HG03103 (cell line): ENCODE measurements around the gene CCDC188.

Experiments used
- ATAC-seq: cut with Tn5 transposase; IDR thresholded peaks from one replicate; pipeline ENCODE4 v1.9.1; 2021; ENCODE audit warnings: low read depth; ENCODE audit not compliant: unreplicated experiment

Gene CCDC188

GRCh38 chr22:20124083-20124787 lies 26.6 kb downstream of the CCDC188 start:
- no peak for ATAC-seq

DNA sequence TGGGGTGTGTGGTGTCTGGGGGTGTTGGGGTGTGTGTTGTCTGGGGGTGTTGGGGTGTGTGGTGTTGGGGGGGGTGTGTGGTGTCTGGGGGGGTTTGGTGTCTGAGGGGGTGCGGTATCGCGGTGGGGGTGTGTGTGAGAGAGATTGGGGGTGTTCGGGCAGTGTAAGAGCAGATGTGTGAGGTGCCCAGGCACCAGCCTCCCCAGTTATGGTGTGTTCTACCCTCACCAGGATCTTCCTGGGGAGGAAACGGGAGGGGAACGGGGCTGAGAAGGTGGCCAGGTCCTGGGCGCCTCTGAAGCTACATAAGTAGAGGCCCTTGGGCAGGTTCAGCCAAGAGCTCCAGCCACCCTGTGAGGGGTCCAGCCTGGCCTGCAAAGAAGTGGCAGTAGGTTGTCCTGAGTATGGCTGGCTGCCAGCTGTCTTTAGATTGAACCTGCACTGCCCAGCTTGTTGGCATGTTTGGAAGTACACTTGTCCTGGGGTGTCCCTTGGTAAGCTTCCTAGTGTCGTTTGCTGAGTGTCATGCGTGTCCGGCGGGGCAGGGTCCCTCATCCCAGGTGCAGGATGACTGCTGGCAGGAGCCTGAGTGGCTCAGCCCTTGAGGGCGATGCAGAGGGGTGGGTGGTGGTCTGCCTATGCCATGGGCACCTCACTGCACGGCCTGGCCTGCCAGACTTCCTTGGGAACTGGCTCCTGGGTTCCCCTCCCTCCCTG lies 27.3 kb downstream of the CCDC188 start:
- no peak for ATAC-seq

DNA sequence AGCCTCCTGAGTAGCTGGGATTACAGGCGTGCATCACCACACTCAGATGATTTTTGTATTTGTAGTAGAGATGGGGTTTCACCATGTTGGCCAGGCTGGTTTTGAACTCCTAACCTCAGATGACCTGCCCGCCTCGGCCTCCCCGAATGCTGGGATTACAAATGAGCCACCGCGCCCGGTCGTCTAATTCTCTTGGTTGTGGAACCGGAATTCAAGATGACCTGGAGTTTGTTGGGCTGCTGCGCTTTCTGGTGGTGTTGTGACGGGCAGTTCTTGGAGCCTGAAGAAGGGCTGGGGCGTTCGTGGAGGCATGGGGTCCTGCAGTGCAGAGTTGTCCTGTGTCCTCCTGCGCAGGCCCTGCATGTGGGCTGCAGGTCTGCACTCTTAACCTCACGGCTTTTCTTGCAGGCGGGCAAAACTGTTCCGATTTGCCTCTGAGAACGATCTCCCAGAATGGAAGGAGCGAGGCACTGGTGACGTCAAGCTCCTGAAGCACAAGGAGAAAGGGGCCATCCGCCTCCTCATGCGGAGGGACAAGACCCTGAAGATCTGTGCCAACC lies 28.9 kb downstream of the CCDC188 start:
- ATAC-seq, result no peak

DNA sequence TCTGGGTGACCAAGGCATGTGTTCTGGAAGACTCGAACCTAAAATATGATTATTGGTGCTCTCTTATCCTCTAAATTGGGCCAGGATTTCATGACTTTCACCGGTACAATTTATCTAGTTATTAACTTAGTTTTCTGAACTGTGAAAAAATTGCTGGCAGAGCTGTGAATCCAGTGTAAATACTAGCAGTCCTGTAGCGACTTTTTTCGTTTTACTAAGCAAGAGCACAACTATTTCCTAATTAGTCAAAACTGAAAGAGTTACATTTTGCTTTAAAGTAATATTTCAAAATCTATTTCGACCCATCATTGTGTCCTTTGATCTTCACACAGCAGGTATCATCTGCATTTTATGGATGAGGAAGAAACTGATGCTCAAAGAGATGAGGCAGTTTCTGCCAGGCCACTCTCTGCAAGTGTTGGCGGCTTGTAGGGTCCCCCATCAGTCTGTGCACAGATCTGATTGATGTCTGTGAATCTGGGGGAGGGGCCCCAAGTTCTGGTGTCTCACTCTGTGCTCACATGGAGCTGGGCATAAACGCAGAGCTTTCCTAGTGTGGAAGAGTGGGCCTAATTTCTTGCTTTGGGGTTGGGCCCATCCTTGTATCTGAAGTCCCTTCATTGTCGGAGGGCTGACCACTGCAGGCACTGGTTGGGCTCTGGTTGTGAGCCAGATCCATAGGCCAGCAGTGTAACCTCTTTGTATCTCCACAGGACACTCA lies 32.4 kb downstream of the CCDC188 start:
- ATAC-seq, result no peak

DNA sequence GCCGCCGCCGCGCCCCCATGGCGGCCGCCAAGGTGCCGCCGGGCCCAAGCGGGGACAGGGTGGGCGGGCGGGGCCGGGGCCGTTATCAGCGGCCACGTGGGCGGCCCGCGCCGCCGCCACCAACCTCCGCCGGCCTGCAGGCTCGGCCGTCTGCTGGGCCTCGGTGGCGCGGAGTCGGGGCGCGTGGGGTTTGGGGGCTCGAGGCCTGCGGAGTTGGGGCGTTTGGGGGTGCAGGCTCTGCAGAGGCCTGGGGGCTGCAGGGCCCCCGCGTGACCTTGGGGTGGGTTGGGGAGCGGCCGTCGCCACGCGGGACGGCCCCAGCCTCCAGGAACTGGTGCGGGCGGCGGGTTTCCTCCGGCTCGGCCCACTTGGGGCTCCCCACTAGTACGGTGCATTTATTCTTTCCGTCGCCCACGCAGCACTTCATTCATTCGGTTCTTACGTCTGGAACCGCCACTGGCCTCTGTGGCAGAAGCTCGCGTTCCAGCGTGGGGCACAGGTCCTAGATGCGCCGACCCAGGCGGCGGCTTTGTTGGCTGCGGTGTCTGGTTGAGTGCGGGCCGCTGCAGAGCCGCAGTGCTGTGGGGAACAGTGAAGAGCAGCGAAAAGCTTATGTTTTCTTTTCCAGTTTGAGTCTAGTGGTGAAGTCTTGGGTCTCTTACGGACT lies 33.1 kb downstream of the CCDC188 start:
- ATAC-seq, result peak; percentile 5

DNA sequence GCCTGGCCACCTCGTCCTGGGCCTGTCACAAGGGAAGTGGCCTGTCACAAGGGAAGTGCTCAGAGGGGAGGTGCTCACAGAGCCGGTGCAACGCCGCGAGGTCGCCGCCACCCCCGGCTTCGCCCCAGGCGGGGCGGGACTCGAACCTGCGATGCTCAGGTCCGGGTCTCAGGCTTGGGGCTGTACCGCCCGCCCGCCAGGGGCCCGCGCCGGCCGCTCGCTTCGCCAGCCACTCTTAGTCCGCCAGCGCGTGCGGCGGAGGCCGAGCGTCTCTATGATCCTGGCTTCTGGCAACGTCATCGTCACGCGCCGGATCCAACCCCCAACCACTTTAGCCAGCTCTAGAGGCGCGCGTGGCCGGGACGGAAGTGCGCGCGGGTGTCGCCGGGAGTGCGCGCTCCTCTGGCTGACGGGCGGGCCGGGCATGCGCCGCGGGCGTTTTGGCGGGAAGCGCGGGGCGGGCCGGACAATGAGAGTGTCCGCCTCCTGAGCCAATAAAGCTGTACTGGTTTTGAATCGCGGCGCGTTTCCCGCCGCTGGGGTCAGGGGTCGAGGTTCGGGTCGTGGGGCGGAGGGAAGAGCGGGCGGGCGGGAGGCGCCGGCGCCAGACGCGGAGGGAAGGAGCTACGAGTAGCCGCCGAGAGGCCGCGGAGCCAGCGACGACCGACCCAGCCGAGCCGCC lies 33.8 kb downstream of the CCDC188 start, which contains the start of gene TRMT2A:
TSS of gene TRMT2A (minus strand) at position 276 of the 682 bp plus-strand sequence. CDS start 320 bp downstream, outside the sequence.
- ATAC-seq, result peak; percentile 70

- no peak for ATAC-seq
Observed at GRCh38 chr22:20116376-20116950, 34.4 kb downstream of the CCDC188 start.

DNA sequence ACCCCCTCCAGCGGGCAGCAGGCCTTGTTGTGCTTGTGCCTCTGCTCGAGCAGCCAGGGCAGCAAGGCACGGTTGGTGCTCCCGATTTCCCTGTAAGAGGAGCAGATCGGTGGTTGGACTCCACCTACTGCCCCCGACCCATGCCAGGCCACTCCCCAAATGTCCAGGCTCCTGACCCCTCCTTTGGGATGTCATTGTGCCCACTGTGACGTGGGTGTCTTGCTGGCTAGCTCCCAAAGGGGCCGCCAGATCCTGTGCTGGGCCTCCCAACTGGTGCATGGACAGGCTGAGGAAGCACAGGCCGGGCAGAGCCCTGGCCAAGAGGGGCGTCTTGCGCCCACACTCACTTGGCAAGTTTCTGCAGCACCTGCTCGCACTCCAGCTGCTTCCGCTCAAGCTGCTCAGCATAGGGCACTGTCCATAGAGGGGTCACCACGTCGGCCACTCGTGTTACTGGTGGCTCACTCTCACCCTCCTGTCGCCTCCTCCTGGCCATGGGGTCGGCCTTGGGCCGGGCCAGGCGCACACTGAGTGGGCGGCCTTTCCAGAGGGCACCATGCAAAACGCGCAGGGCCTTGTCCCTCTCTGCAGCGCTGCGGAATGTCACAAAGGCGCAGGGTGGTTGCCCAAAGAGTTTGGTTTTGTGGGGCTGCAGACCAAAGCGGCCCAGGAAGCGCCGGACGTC lies 35.0 kb downstream of the CCDC188 start, which contains the start of gene RANBP1:
TSS of gene RANBP1 (plus strand) at position 414 of the 685 bp plus-strand sequence. CDS start at position 495, 81 bp downstream.
- no peak for ATAC-seq

DNA sequence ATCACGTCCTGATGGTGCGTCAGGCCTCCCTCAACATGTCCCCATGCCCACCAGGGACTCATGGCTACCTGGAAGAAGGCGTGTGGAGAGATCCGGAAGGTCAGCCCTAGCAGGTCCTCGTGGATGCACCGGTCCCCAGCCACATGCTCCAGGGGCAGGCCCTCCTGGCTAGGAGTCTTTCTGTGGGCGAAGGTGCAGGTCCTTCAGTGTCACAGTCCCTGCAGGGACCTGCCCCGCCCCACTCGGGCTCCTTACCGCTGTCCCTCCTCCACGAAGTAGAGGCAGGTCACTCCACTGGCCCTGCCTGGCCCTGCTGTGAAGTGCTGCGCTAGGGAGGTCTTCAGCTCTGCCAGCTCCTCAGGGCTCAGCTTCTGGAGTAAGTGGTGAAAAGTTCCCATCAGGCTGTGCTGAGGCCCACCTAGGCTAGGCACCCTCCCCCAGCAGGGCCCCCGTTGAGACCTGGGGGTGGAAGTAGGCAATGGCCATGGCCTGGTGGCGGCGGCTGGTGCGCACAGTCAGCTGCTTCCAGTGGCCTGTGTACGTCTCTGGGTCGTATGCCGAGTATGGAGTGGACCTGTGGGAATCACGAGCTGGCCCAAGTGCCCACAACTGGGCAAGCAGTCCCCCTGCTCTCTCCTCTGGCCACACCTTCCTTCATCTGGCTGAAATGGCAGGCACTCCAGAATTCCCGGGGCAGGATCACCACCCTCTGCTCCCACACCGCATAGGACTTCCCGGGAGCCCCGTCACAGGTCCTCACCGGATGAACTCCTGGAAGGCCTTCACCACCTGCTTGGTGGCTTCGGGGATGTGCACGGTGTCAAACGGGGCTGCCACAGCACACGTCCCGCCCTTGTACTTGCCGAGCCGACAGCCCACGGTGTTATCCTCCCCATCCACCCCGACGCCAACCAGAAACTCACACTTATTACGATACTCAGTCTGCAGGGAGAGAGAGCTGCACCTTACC lies 36.1 kb downstream of the CCDC188 start:
- ATAC-seq, result no peak

DNA sequence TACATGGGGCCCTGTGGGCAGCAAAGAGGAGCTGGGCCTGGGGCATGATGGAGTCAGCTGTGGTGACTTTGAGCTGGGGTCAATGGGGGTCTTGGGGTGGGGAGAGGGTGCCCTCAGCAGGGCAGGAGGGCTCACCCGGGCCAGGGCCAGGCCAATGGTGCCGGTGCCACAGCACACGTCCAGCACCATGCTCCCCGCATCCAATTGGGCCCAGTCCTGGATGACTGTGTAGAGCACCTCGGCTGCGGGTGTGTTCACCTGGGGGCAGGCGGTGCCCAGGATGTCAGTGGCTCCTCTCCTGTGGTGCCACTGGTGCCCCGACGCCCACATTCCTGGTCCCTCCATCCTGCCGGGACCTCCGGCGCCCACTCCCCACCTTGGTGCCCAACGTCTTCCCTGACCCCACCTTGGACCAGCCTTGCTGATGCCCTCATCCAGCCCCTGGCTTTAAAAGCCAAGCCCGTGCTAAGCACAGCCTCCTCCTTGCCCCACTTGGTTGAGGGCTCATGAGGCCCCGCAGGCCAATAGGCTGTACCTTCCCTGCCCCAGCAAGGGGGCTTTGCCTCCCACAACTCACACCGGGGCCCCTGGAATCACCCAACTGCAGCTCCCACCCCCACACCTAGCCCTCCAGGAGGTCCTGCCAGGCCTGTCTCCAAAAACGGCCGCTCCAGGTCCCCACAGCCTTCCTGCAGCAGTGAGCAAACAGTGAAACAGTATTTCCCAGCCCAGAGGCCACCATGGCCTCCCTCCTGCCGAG lies 37.1 kb downstream of the CCDC188 start:
- ATAC-seq, result no peak

DNA sequence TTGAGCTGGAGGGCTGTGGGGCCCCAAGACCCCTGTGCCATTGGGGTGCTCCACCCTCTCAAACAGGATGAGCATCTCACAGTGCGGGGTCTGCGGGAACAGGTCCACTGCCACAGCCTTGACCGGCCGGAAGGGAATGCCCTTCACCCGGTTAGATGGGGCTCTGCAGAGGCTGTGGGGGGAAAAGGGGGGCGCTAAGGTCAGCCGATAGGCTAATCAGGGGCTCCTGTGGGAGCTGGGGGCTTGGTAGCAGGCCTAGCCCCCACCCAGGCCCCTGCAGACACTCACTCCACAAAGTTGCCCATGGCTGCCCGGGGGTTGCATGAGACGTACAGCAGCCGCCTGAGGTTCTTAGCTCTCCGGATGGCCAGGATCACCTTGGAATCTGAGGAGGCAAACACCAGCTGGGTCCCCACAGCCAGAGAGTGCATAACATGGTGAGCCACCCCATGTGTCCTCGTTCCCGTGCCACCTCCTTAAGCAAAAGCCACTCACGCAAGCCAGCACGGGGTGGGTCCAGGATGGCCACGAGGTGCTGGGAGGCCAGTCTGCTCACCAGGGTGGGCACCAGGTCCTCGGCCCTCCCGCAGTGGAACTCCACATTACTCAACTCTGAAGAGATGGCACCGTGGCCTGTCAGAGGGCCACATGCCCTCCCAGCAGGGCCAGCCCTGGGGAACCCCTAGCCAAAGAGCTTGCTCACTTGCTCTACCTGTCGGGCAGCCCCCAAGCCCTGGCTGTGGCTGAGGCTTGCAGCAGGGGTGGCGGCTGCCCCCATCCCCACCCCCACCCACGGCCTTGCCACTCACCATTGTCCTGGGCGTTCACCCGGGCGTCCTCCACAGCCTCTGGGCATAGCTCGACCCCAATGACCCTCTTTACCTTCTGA lies 38.0 kb downstream of the CCDC188 start:
- ATAC-seq, result no peak

GRCh38 chr22:20111689-20112622 lies 38.9 kb downstream of the CCDC188 start:
- ATAC-seq, result no peak

DNA sequence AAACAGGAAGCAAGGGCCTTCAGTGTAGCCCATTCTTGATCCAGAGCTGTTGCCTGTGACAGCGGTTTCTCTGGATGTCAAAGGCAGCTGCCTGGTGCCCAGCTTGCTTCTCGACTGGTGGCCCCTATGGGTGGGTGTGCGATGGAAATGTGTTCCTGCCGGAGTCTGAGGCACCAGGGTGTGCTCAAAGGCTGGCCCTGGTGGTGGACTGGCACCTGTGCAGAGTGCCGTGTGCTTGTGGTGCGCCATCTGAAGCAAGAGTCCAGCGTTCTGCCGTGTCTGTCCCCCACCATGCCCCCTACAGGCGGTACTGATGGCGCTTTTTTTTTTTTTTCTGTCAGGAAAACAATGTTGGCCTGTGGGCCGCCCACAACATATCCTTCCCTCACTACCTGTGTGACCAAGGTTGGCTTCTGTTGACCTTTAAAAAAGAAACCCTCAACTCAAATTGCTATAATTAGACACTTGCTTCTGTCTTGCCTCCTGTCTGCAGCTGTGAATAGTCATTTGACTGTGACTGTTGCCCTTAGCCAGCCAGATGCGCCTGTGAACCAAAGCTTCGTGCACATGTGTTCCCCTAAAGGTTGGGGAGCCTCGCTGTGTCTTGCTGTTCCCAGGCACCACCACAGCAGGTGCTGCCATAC lies 39.7 kb downstream of the CCDC188 start:
- ATAC-seq, result no peak

- no peak for ATAC-seq
Observed at GRCh38 chr22:20110359-20110985, 40.4 kb downstream of the CCDC188 start.
